GM18951 (cell line): ENCODE results near the gene BPIFB3.

Experiments
- POLR2A ChIP-seq: IDR thresholded peaks from 4 replicates; pipeline ENCODE4 v1.6.1; 2011; ENCODE audit warnings: mild to moderate bottlenecking; ENCODE audit not compliant: insufficient read length, insufficient read depth; ENCODE audit errors: extremely low read depth
- in situ Hi-C: fragments of 300-500 bp; cut with MboI; formaldehyde crosslinking; loops from one replicate; pipeline ENCODE4 v1.12.0; 2022; ENCODE audit warnings: low sequenced_read_pairs, mixed read lengths, inconsistent platforms; ENCODE audit not compliant: unreplicated experiment

Gene BPIFB3

DNA sequence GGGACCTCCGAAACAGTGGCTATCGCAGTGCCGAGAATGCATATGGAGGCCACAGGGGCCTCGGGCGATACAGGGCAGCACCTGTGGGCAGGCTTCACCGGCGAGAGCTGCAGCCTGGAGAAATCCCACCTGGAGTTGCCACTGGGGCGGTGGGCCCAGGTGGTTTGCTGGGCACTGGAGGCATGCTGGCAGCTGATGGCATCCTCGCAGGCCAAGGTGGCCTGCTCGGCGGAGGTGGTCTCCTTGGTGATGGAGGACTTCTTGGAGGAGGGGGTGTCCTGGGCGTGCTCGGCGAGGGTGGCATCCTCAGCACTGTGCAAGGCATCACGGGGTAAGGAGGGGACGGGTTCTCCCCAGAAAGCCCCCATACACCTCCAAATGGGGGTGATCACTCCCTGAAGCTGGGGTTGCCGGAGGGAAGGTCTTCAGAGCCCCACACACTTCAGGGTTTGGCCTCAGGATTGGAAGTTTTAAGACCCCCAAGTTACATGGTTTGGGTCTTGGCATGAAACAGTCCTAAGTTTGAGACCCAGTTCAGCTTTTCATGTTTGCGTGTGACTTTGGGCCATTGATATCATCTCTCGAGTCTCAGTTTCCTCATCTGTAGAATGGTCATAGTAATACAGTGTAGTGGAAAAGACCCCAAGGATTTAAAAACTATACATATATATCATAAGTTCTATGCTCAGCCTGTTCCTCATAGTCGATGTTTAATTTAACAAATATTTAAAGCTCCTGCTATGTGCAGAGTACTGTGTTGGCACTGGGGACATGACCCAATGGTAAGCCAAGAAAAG is 30.0 kb downstream of the BPIFB3 start:
- in situ Hi-C loops = no loop called here

GRCh38 chr20:33084722-33085121 is 31.0 kb downstream of the BPIFB3 start:
- in situ Hi-C loops = no loop called here
- no peak for TF ChIP-seq POLR2A

More for the DNA sequence above, 30.0 kb downstream of the BPIFB3 start:
- no peak for TF ChIP-seq POLR2A

GRCh38 chr20:33086052-33086722 is 32.5 kb downstream of the BPIFB3 start:
- no peak for TF ChIP-seq POLR2A
- in situ Hi-C loops = no loop called here

GRCh38 chr20:33091147-33091546 is 37.4 kb downstream of the BPIFB3 start:
- no peak for TF ChIP-seq POLR2A
- in situ Hi-C loops = loop anchor here (10.0 kb wide), 1 partner anchor 186 kb away; no protein-coding TSS in a partner anchor

- TF ChIP-seq POLR2A = no peak
- in situ Hi-C loops = loop anchor here (10.0 kb wide), 1 partner anchor 187 kb away; no protein-coding TSS in a partner anchor
These were observed 38.0 kb downstream of the BPIFB3 start for GRCh38 chr20:33091693-33092092.

DNA sequence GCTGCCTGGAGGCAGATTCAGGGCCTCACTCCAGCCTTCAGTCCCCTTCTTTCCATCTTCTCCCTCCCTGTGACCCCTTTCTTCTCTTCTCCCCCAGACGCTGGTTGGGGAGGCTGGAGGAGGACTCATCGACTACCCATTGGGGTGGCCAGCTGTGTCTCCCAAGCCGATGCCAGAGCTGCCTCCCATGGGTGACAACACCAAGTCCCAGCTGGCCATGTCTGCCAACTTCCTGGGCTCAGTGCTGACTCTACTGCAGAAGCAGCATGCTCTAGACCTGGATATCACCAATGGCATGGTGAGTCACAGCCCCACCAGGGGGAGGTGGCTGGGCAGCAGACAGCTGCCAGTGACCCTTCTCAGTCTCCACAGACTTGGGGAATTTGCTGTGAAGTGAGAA is 38.7 kb downstream of the BPIFB3 start:
- TF ChIP-seq POLR2A = no peak
- in situ Hi-C loops = loop anchor here (10.0 kb wide), 1 partner anchor 188 kb away; no protein-coding TSS in a partner anchor

DNA sequence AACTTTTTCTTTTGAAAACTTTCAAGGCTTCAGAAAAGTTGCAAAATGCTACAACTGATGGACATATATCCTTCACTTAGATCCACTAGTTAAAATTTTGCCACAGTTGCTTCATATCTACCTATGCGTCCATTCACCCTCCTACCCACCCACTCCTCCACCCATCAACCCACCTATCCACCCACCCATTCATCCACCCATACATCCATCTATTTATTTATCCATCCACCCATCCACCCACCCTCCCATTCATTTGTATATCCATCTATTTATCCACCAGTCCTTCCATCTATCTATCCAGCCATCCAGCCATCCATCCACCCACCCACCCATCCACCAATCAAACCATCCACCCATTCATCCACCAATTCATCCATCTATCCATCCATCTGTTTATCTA is 39.4 kb downstream of the BPIFB3 start:
- TF ChIP-seq POLR2A = no peak
- in situ Hi-C loops = loop anchor here (10.0 kb wide), 1 partner anchor 188 kb away; no protein-coding TSS in a partner anchor

DNA sequence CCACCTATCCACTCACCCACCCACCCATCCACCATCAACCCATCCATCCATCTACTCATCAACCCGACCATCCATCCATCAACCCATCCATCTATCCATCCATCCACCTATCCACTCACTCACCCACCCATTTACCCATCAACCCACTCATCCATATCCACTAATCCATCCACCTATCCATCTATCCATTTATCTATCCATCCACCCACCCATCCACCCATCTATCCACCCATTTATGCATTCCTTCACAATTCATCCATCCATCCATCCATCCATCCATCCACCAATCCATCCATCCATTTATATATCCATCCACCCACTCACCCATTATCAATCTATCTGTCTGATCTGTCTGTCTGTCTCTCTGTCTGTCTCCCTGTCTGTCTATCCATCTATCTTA is 39.9 kb downstream of the BPIFB3 start:
- TF ChIP-seq POLR2A = no peak
- in situ Hi-C loops = loop anchor here (10.0 kb wide), 1 partner anchor 189 kb away; no protein-coding TSS in a partner anchor

DNA sequence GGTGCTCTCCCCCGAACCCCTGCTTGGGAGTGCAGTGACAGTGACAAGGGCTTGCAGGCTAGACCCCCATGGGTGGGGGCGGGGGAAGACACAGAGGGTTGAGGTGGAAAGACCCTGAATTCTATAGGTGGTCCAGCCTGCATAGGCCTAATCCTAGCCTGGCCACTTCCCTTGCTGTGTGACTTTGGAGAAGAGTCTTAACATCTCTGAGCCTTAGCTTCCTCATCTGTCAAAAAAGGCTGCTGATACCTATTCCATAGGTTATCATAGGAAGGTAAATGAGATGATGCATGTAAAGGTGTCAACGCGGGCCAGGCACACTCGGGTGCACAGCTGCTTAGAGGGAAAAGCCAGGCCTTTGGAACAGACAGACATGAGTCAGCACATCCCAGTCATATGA is 41.5 kb downstream of the BPIFB3 start:
- TF ChIP-seq POLR2A = no peak
- in situ Hi-C loops = loop anchor here (10.0 kb wide), 1 partner anchor 190 kb away; no protein-coding TSS in a partner anchor

DNA sequence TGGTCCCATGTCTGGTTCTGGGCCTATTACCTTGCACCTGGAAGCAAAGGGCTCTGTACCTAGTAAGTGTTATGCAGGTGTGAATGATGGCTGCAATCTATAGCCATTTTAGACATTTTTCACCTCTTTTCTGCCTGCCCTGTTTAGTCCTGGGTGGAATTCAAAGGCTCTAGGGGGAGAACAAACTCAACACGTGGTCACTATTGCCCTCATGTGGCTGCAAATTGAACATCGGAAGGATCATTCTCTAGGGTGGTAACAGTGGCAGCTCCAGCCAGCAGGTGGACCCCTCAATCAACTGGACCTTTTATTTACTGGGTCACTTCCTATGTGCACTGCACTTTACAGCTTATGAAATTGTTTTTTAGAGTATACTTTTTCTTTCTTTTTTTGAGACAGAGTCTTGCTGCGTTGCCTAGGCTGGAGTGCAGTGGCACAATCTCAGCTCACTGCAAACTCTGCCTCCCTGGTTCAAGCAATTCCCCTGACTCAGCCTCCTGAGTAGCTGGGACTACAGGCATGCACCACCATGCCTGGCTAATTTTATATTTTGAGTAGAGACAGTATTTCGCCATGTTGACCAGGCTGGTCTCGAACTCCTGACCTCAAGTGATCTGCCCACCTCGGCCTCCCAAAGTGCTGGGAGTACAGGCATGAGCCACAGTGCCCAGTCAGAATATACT is 42.3 kb downstream of the BPIFB3 start:
- in situ Hi-C loops = loop anchor here (10.0 kb wide), 1 partner anchor 191 kb away; no protein-coding TSS in a partner anchor

GRCh38 chr20:33097001-33097400 is 43.3 kb downstream of the BPIFB3 start:
- no peak for TF ChIP-seq POLR2A
- in situ Hi-C loops = loop anchor here (10.0 kb wide), 1 partner anchor 192 kb away; no protein-coding TSS in a partner anchor

DNA sequence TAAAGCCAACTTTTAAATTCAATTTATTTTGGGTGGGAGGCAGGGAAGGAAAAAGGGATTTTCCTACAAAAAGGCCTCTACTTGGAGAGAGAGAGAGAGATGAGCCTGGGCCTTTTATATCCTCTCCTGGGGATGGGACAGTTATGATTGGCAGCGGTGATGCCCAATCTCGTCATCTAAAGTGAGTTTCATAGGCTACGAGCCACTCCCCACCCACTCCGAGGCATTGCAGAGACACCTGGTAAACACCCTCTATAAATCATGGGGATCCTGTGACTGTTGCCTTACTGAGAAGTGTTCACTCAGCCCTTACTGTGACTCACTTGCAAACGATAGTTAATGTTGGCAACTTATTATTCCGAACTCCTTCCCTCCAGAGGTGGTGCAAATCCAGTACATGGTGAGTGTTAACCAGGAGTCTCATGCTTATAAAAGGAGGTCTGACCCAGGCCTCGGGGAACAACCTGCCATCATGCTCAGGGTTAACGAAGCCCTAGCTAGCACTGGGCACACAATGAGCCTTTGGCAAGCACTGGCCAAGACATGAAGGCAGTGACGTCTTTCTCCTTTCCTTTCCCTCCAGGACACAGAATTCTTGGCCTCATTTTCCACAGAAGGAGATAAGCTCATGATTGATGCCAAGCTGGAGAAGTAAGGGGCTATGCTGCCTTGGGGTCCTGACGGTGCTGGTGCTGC is 46.3 kb downstream of the BPIFB3 start:
- no peak for TF ChIP-seq POLR2A
- in situ Hi-C loops = loop anchor here (10.0 kb wide), 1 partner anchor 195 kb away; no protein-coding TSS in a partner anchor
